Measurements from ENCODE around the gene AK5.

DNA sequence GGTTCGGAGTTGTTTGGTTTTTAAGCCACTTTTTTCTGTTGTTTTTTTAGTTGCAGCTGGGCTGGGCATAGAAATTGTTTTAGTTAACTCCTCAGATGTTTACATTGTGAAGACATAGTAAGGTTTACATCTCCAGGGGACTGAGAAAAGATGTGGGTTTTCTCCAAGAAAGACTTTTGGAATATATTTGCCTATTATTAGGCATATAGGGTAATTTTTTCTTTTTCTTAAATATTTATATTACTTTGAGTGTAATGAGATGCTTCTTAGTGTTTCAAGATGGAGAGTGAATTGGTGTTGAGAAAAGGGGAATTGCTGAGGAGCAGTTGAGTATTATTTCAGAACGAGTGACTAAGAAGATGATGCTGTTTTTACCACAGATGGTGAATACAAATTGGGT is 36.0 kb upstream of the AK5 start:
- TF ChIP-seq, protein P1, sequence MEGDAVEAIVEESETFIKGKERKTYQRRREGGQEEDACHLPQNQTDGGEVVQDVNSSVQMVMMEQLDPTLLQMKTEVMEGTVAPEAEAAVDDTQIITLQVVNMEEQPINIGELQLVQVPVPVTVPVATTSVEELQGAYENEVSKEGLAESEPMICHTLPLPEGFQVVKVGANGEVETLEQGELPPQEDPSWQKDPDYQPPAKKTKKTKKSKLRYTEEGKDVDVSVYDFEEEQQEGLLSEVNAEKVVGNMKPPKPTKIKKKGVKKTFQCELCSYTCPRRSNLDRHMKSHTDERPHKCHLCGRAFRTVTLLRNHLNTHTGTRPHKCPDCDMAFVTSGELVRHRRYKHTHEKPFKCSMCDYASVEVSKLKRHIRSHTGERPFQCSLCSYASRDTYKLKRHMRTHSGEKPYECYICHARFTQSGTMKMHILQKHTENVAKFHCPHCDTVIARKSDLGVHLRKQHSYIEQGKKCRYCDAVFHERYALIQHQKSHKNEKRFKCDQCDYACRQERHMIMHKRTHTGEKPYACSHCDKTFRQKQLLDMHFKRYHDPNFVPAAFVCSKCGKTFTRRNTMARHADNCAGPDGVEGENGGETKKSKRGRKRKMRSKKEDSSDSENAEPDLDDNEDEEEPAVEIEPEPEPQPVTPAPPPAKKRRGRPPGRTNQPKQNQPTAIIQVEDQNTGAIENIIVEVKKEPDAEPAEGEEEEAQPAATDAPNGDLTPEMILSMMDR (IDR thresholded peaks at IDR 0.05): no peak
- TF ChIP-seq POLR2A (IDR thresholded peaks at IDR 0.05): no peak
